Nephron progenitor cell (in vitro differentiated cells): Measurements from ENCODE around the gene AQP5.

Experiments
- DNase-seq: peaks from one replicate; pipeline ENCODE4 v3.0.0; 2021
- H3K27ac Mint-ChIP-seq: 2 replicates; pipeline ENCODE4 v1.8.0; 2021; ENCODE audit warnings: mild to moderate bottlenecking, moderate library complexity, mixed read lengths
- H3K27me3 Mint-ChIP-seq: 2 replicates; pipeline ENCODE4 v1.8.0; 2021; ENCODE audit warnings: mild to moderate bottlenecking, low read depth, mixed read lengths; ENCODE audit not compliant: poor library complexity
- H3K36me3 Mint-ChIP-seq: 2 replicates; pipeline ENCODE4 v1.8.0; 2021; ENCODE audit warnings: low read depth, mixed read lengths
- H3K4me1 Mint-ChIP-seq: 2 replicates; pipeline ENCODE4 v1.8.0; 2021; ENCODE audit warnings: mixed read lengths
- H3K4me3 Mint-ChIP-seq: 2 replicates; pipeline ENCODE4 v1.8.0; 2021; ENCODE audit warnings: mild to moderate bottlenecking, moderate library complexity, mixed read lengths
- H3K9me3 Mint-ChIP-seq: 2 replicates; pipeline ENCODE4 v1.8.0; 2021; ENCODE audit warnings: mild to moderate bottlenecking, moderate library complexity, mixed read lengths
- TF ChIP-seq, protein P1 (sequence below): fragments of 200-600 bp; sonication (generic); IDR thresholded peaks from 2 replicates; pipeline ENCODE4 v1.5.0; 2021; ENCODE audit warnings: antibody characterized with exemption

Gene AQP5

GRCh38 chr12:49963976-49964815 is 2.5 kb downstream of the AQP5 start:
- peaks cover 68% of the 10 kb centered on the region for H3K27me3 Mint-ChIP-seq
- H3K9me3 Mint-ChIP-seq = no peaks in the 10 kb centered on the region
- TF ChIP-seq, protein P1, sequence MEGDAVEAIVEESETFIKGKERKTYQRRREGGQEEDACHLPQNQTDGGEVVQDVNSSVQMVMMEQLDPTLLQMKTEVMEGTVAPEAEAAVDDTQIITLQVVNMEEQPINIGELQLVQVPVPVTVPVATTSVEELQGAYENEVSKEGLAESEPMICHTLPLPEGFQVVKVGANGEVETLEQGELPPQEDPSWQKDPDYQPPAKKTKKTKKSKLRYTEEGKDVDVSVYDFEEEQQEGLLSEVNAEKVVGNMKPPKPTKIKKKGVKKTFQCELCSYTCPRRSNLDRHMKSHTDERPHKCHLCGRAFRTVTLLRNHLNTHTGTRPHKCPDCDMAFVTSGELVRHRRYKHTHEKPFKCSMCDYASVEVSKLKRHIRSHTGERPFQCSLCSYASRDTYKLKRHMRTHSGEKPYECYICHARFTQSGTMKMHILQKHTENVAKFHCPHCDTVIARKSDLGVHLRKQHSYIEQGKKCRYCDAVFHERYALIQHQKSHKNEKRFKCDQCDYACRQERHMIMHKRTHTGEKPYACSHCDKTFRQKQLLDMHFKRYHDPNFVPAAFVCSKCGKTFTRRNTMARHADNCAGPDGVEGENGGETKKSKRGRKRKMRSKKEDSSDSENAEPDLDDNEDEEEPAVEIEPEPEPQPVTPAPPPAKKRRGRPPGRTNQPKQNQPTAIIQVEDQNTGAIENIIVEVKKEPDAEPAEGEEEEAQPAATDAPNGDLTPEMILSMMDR = no peak
- no peak for DNase-seq
- H3K36me3 Mint-ChIP-seq = no peaks in the 10 kb centered on the region
- no peak overlapping the region for H3K4me3 Mint-ChIP-seq
- H3K4me1 Mint-ChIP-seq = peaks cover 44% of the 10 kb centered on the region
- H3K27ac Mint-ChIP-seq = no peak overlapping the region

DNA sequence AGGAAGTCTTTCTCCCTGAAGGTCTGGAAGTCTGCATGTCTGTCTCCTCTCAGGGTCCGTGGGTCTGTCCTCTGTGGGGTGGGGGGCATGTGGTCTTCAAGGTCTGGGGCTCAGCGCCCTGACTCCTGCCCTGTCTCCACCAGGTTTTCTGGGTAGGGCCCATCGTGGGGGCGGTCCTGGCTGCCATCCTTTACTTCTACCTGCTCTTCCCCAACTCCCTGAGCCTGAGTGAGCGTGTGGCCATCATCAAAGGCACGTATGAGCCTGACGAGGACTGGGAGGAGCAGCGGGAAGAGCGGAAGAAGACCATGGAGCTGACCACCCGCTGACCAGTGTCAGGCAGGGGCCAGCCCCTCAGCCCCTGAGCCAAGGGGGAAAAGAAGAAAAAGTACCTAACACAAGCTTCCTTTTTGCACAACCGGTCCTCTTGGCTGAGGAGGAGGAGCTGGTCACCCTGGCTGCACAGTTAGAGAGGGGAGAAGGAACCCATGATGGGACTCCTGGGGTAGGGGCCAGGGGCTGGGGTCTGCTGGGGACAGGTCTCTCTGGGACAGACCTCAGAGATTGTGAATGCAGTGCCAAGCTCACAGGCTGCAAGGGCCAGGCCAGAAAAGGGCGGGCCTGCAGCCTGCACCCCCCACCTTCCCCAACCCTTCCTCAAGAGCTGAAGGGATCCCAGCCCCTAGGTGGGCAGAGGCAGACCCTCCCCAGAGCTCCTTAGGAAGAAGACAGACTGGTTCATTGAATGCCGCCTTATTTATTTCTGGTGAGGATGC is 3.4 kb downstream of the AQP5 start:
- Mint-ChIP-seq H3K9me3 (no peaks in the 10 kb centered on the region), H3K4me1 (peaks cover 36% of the 10 kb centered on the region), H3K27me3 (peaks cover 60% of the 10 kb centered on the region), H3K36me3 (no peaks in the 10 kb centered on the region), H3K4me3 (no peak overlapping the region), H3K27ac (no peak overlapping the region)
- TF ChIP-seq, protein P1 = no peak
- DNase-seq = no peak

GRCh38 chr12:49965836-49966235 is 4.2 kb downstream of the AQP5 start:
- H3K36me3 Mint-ChIP-seq = no peaks in the 10 kb centered on the region
- TF ChIP-seq, protein P1 = no peak
- no peaks in the 10 kb centered on the region for H3K9me3 Mint-ChIP-seq
- peaks cover 52% of the 10 kb centered on the region for H3K27me3 Mint-ChIP-seq
- H3K4me3 Mint-ChIP-seq = no peak overlapping the region
- DNase-seq = no peak
- H3K27ac Mint-ChIP-seq = no peak overlapping the region
- H3K4me1 Mint-ChIP-seq = peaks cover 28% of the 10 kb centered on the region

DNA sequence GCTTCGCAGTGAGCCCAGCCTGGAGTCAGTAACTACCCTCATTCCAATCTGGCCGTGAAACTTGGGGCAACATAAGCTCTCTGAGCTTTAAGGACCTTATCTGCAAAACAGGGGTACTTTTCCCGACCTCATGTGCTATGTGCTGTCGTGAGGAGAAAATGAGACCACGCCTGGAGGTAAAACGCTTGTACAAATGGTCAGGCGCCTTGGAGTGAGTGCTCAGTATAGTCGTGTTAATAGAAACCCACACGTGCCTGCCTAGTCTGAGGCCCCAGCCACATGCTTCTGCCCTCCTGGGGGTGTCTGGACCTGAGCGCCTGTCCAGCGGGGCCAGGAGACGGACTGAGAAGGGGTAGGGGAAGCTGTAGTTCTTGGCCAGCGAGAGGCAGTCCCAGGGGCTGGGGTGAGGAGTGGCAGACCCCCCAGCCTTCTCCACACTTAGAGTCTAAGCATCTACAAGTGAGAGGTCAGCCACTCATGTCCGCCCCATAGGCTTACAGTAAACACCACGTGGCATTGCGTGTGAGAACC is 4.9 kb downstream of the AQP5 start:
- Mint-ChIP-seq H3K27ac (no peak overlapping the region), H3K4me3 (no peak overlapping the region), H3K9me3 (no peaks in the 10 kb centered on the region)

GRCh38 chr12:49967042-49967776 is 5.5 kb downstream of the AQP5 start:
- Mint-ChIP-seq H3K27ac (no peak overlapping the region), H3K4me3 (peak overlapping the region; percentile 65)

More for the DNA sequence above, 4.9 kb downstream of the AQP5 start:
- TF ChIP-seq, protein P1 = no peak
- H3K27me3 Mint-ChIP-seq = peaks cover 46% of the 10 kb centered on the region
- DNase-seq = no peak
- H3K36me3 Mint-ChIP-seq = no peaks in the 10 kb centered on the region
- peaks cover 27% of the 10 kb centered on the region for H3K4me1 Mint-ChIP-seq

More at GRCh38 chr12:49967042-49967776, 5.5 kb downstream of the AQP5 start:
- TF ChIP-seq, protein P1 = peak; percentile 82
- Mint-ChIP-seq H3K27me3 (peaks cover 41% of the 10 kb centered on the region), H3K36me3 (no peaks in the 10 kb centered on the region), H3K9me3 (no peaks in the 10 kb centered on the region), H3K4me1 (peaks cover 27% of the 10 kb centered on the region)
- DNase-seq = peak; percentile 97
